HG03571 (cell line): ENCODE measurements around the gene SNX27.
"Not testable (repeated sequence)": the region's sequence is repeated elsewhere in the genome, so short reads cannot be mapped to it uniquely, and the experiment has no call there.

Source experiments
- ATAC-seq: cut with Tn5 transposase; IDR thresholded peaks from one replicate; pipeline ENCODE4 v1.9.1; 2021; ENCODE audit not compliant: unreplicated experiment

SNX27 gene

GRCh38 chr1:151720125-151720524 lies 108.3 kb downstream of the SNX27 start:
- ATAC-seq, result no peak

DNA sequence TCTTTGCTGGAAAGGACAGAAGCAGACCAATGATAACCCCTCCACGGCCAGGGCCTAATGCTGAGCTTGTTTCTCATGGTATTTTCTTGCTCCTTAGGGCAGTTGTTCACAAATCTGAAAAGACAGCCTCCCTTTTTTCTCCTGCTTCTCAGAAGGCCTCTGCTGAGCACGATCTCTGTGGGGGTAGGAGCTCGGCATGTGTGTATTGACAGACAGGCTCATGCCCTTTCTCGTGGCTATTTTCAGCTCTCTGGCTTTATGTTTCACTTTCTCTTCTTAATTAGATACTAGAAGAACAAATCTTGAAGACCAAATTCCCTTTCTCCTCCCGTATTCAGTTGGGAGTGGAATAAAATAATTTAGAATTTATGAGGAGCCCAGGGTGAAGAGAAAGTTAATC lies 108.7 kb downstream of the SNX27 start:
- ATAC-seq, result no peak

DNA sequence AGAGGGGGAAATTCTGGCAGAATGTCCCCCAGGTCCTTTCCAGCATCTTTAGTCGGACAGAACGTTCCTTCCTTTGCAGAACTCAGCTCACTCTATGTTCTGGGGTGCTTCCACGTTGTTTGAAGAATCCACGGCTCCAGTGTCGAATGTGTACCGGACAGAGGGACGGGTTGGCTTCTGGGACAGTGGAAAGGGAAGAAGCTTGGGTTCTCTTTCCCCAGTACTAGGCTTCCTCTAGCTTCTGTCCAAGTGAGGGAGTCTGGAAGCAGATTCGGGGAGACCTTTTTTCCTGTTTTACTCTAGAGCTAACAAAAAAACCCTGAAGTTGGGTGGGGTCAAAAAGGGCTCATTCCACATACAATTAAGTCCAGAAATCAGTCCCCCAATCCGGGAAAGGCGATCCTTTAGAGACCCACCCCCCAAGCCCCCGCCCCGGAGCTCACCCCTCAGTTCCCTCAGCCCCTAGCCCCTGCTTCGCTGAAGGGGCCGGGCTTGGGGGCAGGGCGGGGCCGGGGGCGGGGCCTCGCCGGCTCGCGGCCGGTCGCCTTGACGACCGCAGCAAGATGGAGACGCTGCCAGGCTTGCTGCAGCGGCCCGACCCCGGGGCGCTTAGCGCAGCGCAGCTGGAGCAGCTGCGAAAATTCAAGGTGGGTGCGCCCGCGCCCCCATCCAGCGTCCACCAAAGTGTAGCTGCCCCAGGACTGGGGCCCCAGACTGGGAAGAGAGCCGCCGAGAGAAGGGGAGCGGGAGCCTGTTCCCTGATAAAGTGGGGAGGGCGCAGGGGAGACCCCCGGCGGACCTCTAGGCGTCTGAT lies 109.3 kb downstream of the SNX27 start, which contains the start of gene RIIAD1:
TSS of gene RIIAD1 (plus strand) at position 549 of the 814 bp plus-strand sequence. CDS start at position 564, 15 bp downstream.
- ATAC-seq, result no peak

DNA sequence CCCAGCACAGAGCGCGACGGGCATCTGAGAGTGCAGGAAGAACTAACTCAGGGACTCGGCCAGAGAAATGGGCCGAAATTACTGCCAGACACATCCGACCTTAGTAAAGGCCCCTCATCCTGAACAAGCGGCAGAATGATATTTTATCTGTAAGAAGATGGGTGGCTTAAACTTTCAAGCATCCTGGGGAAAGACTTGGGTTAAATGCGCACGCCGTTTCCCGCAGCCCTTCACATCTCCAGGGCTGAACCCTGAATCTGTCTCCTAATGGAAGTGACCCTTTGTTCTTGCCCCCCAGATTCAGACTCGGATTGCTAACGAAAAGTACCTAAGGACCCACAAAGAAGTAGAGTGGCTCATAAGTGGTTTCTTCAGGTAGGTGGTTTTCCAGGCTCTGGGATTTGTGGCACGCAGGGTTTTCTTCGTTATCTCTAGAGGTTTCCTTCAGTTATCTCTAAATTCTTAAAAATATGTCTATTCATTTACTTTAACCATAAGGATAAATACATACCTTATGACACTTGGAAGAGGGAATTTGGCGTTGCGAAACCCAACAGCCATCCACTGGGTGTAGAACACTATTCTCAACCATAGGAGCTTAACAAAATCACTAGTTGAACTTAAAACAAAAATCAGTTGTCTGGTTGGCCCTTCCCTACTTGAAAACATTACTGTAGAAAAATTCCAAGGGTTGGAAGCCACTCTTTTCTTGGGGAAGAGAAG lies 110.1 kb downstream of the SNX27 start:
- ATAC-seq, result no peak

GRCh38 chr1:151723726-151724370 lies 112.0 kb downstream of the SNX27 start:
- no peak for ATAC-seq

DNA sequence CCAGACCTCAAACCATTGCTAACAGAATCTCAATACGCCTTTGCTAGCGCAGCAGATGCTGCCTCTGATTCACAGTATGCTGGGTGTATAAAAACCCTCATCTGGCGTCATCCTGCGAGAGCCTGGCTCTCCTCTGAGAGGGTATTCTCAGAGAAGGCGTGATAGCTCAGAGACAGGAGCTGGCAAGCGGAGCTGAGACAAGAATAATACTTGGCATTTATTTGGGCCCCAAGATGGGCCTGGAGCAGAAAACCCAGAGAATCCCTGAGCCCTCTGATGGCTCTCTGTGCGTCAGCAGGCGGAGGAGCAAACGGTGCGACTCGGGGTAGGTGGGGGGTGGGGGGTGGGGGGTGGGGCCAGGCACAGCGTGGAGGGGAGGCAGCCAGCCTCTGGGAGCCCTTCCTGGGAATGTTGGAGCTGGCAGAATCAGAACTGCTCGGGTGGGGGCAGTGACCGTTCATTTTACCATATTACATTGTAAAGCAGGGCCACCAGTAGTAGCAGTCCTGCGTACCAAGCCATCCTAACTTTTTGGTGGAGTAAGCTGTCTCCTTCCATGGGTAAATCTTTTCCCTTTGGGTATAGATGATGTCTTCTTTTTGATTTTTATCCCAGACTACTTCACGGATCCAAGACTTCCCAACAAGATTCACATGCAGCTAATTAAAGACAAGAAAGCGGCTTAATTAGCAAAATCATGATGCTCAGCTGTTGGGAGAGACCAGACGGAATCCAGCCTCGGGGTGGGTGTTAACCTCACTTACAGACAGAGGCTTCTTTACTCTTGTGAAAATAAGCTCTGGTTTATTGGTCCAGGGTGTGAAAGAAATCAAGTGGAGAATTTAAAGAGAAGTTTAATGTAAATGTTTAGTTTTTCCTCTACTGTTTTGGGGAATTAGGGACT lies 116.6 kb downstream of the SNX27 start:
- no peak for ATAC-seq

DNA sequence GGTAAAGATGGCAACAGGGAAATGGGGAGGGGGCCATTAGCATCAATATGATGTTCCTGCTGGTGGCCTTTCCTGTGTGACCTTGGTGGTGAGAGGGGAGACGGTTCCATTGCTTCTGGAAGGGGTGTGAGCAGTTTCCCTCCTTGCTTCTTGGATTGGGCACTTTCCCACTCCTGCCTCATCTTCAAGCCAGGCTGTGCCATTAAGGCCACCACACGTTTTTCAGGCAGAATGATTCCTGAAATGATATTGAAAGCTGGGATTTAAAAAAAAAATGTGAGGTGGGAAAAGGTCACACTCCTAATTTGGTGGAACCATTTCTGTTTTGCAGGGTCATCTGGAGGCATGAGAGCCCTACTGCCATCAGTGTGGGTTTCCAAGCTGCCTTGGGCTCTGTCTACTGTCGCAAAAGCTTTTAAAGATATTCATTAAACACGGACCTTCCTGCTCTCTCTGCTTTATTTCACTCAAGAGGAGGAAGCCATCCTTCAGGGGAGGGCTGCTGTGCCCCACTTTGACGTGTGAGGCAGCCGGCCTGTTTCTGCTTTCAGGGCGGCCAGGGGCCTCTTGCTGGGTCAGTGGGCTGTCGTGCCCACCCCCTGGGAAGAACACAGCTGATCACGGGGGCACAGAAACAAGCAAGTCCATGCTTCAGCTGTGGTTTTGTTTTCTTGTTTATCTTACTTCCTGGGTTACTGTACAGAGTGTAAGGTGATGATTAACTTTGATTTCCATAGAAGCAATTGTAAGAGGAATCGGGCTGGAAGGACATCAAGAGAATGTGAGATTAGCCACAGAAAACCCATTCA lies 117.5 kb downstream of the SNX27 start:
- ATAC-seq, result no peak

DNA sequence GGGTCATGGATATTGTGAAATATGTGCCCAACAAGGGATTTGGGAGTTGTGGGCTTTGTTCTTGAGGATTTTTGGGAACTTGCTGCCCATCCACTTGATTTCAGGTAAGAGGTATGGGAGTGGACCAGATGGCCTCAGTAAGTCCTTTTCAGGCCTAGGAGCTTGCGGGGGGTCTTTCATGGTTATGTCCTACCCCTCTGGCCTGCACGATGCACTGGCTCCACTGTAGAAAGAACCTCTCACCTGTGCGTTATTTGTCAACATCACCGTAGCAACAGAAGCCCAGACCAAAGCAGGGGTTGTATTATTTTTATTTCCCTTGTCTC lies 118.1 kb downstream of the SNX27 start:
- ATAC-seq, result no peak

DNA sequence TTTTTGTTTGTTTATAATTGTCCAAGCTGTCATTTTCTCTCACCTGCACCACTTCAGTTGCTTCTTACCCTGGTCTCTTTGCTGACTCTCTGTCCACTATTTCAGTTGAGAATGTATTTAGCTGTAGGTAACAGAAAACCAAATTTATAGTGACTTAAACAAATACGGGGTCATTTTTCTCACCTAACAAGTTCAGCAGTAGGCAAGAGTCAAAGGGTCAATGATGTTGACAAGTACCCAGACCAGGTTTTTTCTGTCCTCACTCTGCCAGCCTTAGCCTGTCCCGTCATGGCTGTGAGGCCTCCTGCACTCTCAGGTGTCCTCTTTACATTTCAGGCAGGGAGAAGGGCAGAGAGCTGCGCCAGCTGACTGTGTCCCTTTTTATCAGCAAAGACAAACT lies 121.3 kb downstream of the SNX27 start:
- ATAC-seq, result no peak

DNA sequence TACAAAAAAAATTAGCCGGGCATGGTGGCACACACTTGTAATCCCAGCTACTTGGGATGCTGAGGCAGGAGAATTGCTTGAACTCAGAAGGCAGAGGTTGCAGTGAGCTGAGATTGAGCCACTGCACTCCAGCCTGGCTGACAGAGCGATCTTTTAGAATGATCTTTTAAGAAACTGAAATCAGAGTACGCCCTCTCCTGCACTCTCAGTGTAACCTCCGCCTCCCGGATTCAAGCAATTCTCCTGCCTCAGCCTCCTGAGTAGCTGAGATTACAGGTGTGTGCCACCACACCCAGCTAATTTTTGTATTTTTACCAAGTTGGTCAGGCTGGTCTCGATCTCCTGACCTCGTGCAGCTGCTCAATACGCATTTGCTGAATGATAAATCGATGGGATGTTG lies 122.1 kb downstream of the SNX27 start:
- not testable (repeated sequence) for ATAC-seq

DNA sequence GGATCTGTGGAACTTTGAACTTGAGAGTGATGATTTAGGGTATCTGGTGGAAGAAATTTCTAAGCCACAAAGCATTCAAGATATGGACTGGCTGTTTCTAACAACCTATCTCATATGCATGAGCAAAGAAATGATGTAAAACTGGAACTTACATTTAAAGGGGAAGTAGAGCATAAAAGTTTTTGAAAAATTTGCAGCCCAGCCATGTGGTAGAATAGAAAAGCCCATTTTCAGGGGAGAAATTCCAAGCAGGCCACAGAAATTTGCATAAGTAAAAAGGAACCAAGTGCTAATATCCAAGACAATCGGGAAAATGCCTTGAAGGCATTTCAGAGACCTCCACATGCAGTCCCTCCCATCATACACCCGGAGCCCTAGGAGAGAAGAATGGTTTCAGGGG lies 125.2 kb downstream of the SNX27 start:
- ATAC-seq, result no peak

GRCh38 chr1:151737479-151737878 lies 125.6 kb downstream of the SNX27 start:
- ATAC-seq, result no peak

GRCh38 chr1:151739590-151740355 lies 127.9 kb downstream of the SNX27 start:
- no peak for ATAC-seq

DNA sequence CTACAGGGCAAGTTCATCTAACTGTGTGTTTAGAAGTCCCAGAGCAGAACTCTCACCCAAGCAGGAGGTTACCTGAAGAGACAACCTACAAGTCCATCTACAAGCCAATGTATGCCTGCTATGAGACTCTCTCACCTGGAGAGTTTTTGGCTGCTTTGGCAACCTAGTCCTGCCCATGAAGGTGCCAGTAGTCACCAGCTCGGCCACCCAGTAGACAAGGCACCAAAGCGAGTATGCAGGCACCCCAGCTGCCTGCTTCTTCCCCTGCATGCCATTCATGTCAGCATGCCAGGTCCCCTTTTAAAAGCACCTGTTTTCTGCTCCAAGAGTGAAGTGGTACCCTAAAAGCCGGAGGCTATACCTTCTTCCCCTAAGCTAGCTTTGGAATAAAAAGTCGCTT lies 129.7 kb downstream of the SNX27 start:
- ATAC-seq, result no peak
